H9 (cell line): ENCODE results near the gene TPM2. TPM values are rescaled to one million over a fixed set of nuclear protein-coding genes. Genes with fewer than 3 reads are reported as not detected.

Source experiments
- DNase-seq: peaks from one replicate; pipeline ENCODE4 v3.0.0-alpha.2; 2017
- H2AFZ ChIP-seq: one replicate; pipeline ENCODE4 v1.6.1; 2013; ENCODE audit warnings: mild to moderate bottlenecking, low read length, control low read depth, moderate library complexity
- H2AK5ac ChIP-seq: 2 replicates; pipeline ENCODE4 v1.6.1; 2013; ENCODE audit warnings: low read length, control low read depth, mixed read lengths; ENCODE audit not compliant: insufficient read length
- H2BK120ac ChIP-seq: one replicate; pipeline ENCODE4 v1.6.1; 2013; ENCODE audit warnings: low read depth, mild to moderate bottlenecking, low read length, control low read depth, inconsistent platforms; ENCODE audit not compliant: poor library complexity, severe bottlenecking
- H2BK12ac ChIP-seq: 2 replicates; pipeline ENCODE4 v1.6.1; 2013; ENCODE audit warnings: low read length, control low read depth, mixed read lengths, low read depth; ENCODE audit not compliant: insufficient read length
- H2BK15ac ChIP-seq: 2 replicates; pipeline ENCODE4 v1.6.1; 2013; ENCODE audit warnings: low read depth, low read length, control low read depth
- H2BK20ac ChIP-seq: one replicate; pipeline ENCODE4 v1.6.1; 2013; ENCODE audit warnings: low read depth, mild to moderate bottlenecking, low read length, control low read depth, inconsistent platforms; ENCODE audit not compliant: poor library complexity, severe bottlenecking
- H2BK5ac ChIP-seq: 2 replicates; pipeline ENCODE4 v1.6.1; 2013; ENCODE audit warnings: low read length, control low read depth, mixed read lengths; ENCODE audit not compliant: insufficient read length
- H3K14ac ChIP-seq: 2 replicates; pipeline ENCODE4 v1.6.1; 2013; ENCODE audit warnings: low read length, control low read depth; ENCODE audit not compliant: insufficient read depth
- H3K18ac ChIP-seq: 2 replicates; pipeline ENCODE4 v1.6.1; 2013; ENCODE audit warnings: low read depth, mild to moderate bottlenecking, mixed read lengths, low read length, control low read depth; ENCODE audit not compliant: insufficient read length
- H3K23ac ChIP-seq: 2 replicates; pipeline ENCODE4 v1.6.1; 2013; ENCODE audit warnings: low read length, control low read depth, mixed read lengths, low read depth; ENCODE audit not compliant: insufficient read length
- H3K23me2 ChIP-seq: 2 replicates; pipeline ENCODE4 v1.6.1; 2013; ENCODE audit warnings: low read depth, mild to moderate bottlenecking, mixed read lengths, low read length, control low read depth; ENCODE audit not compliant: insufficient read length, poor library complexity, severe bottlenecking
- H3K27ac ChIP-seq: 2 replicates; pipeline ENCODE4 v1.5.1; 2013; ENCODE audit warnings: low read length, control low read depth, mixed read lengths, low read depth; ENCODE audit not compliant: insufficient read length
- H3K27me3 ChIP-seq: 2 replicates; pipeline ENCODE4 v1.6.1; 2013; ENCODE audit warnings: low read length, control low read depth, inconsistent platforms; ENCODE audit not compliant: insufficient read depth
- H3K4ac ChIP-seq: 2 replicates; pipeline ENCODE4 v1.6.1; 2013; ENCODE audit warnings: low read depth, mild to moderate bottlenecking, control low read depth, inconsistent platforms, low read length, moderate library complexity
- H3K4me1 ChIP-seq: 2 replicates; pipeline ENCODE4 v1.6.1; 2013; ENCODE audit warnings: low read length, control low read depth, inconsistent platforms; ENCODE audit not compliant: insufficient read depth
- H3K4me2 ChIP-seq: 2 replicates; pipeline ENCODE4 v1.6.1; 2013; ENCODE audit warnings: low read length, control low read depth, mixed read lengths; ENCODE audit not compliant: insufficient read length, insufficient read depth
- H3K56ac ChIP-seq: 2 replicates; pipeline ENCODE4 v1.6.1; 2013; ENCODE audit warnings: low read depth, mild to moderate bottlenecking, mixed read lengths, low read length, control low read depth; ENCODE audit not compliant: insufficient read length
- H3K79me1 ChIP-seq: 2 replicates; pipeline ENCODE4 v1.6.1; 2013; ENCODE audit warnings: low read depth, mild to moderate bottlenecking, moderate library complexity, low read length, control low read depth, inconsistent platforms; ENCODE audit not compliant: insufficient read depth, poor library complexity, severe bottlenecking
- H3K79me2 ChIP-seq: 2 replicates; pipeline ENCODE4 v1.6.1; 2013; ENCODE audit warnings: low read length, control low read depth, inconsistent platforms; ENCODE audit not compliant: insufficient read depth
- H3K9ac ChIP-seq: 2 replicates; pipeline ENCODE4 v1.6.1; 2013; ENCODE audit warnings: low read length, control low read depth, mixed read lengths; ENCODE audit not compliant: insufficient read length; ENCODE audit errors: extremely low read depth
- H3K9me3 ChIP-seq: one replicate; pipeline ENCODE4 v1.6.1; 2013; ENCODE audit warnings: low read depth, low read length, inconsistent platforms; ENCODE audit not compliant: control insufficient read depth
- H3T11ph ChIP-seq: one replicate; pipeline ENCODE4 v1.6.1; 2013; ENCODE audit warnings: mild to moderate bottlenecking, low read length, control low read depth, inconsistent platforms
- H4K20me1 ChIP-seq: one replicate; pipeline ENCODE4 v1.6.1; 2013; ENCODE audit not compliant: control insufficient read depth, insufficient read length, insufficient read depth
- H4K5ac ChIP-seq: 2 replicates; pipeline ENCODE4 v1.6.1; 2013; ENCODE audit warnings: low read depth, mild to moderate bottlenecking, mixed read lengths, low read length, control low read depth; ENCODE audit not compliant: insufficient read length
- H4K8ac ChIP-seq: replicated peaks from 2 replicates; pipeline ENCODE4 v1.6.1; 2013; ENCODE audit warnings: low read length, control low read depth, mixed read lengths, low read depth; ENCODE audit not compliant: insufficient read length
- H4K91ac ChIP-seq: 2 replicates; pipeline ENCODE4 v1.6.1; 2013; ENCODE audit warnings: low read depth, mild to moderate bottlenecking, moderate library complexity, mixed read lengths, low read length, control low read depth; ENCODE audit not compliant: insufficient read length
- H3K27ac Mint-ChIP-seq, 3 experiments: 2 replicates in 2 of 3; 3 replicates in 1 of 3; pipeline ENCODE4 v1.8.0; 2020 to 2021; ENCODE audit warnings: mixed read lengths in 3 of 3, mild to moderate bottlenecking in 1 of 3, moderate library complexity in 1 of 3
- H3K27me3 Mint-ChIP-seq: 2 replicates; pipeline ENCODE4 v1.8.0; 2021; ENCODE audit warnings: low read depth, mild to moderate bottlenecking, moderate library complexity, mixed read lengths
- H3K36me3 Mint-ChIP-seq, 3 experiments: 2 replicates in 2 of 3; 3 replicates in 1 of 3; pipeline ENCODE4 v1.8.0; 2020 to 2021; ENCODE audit warnings: low read depth in 3 of 3, mixed read lengths in 3 of 3; ENCODE audit not compliant: insufficient read depth in 1 of 3
- H3K4me1 Mint-ChIP-seq, 2 experiments: 2 replicates each; pipeline ENCODE4 v1.8.0; 2020; ENCODE audit warnings: mixed read lengths in 2 of 2
- H3K4me3 Mint-ChIP-seq, 2 experiments: 2 replicates in 1 of 2; 3 replicates in 1 of 2; pipeline ENCODE4 v1.8.0; 2020 to 2021; ENCODE audit warnings: mild to moderate bottlenecking in 2 of 2, mixed read lengths in 2 of 2, moderate library complexity in 1 of 2
- H3K9me3 Mint-ChIP-seq, 2 experiments: 2 replicates in 1 of 2; 3 replicates in 1 of 2; pipeline ENCODE4 v1.8.0; 2020; ENCODE audit warnings: mild to moderate bottlenecking in 2 of 2, mixed read lengths in 2 of 2, moderate library complexity in 1 of 2
- WGBS: extraction: QIAGEN DNeasy Blood & Tissue Kit; methylation state at CpG from one replicate; pipeline ENCODE4 v1.1.7; 2013; ENCODE audit warnings: missing lambda C conversion rate, low lambda C conversion rate, mixed read lengths; ENCODE audit not compliant: insufficient read length; ENCODE audit errors: extremely low coverage; 5-methylcytosine and 5-hydroxymethylcytosine counted together
- total RNA-seq: library from RNA; stranded (reverse); gene quantifications from 2 replicates; pipeline ENCODE4 v1.2.1, GENCODE V29; 2021
- TF ChIP-seq, protein P1 (sequence below): fragments of 200-600 bp; sonication (generic); conservative IDR thresholded peaks from 3 replicates; pipeline ENCODE4 v1.8.0; 2021; ENCODE audit warnings: antibody characterized with exemption, mild to moderate bottlenecking

The TPM2 gene
- total RNA-seq, 1 experiment from 2014 or later: 225 TPM

DNA sequence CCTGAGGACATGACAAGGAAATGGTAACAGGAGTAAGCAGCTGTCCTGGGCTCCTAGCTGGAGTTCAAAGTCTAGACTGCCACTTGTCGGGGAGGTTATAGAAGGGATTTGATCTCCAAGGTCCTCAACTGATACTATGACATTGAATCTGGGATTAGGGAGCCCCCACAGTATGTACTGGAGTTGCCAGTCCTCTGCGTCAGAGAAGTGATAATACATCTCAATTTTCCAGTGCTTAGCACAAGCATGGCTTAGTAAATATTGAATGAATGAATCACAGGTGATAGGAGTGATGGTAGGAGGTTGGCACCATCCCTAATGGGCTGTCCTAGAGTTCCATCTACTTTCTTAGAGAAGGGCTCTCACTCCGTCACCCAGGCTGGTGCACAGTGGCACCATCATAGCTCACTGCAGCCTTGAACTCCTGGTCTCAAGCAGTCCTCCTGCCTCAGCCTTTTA lies 6.2 kb upstream of the TPM2 start:
- Histone ChIP-seq H4K20me1 (no peaks in the 10 kb centered on the region), H3K18ac (no peak overlapping the region), H2BK5ac (no peak overlapping the region), H2BK15ac (no peak overlapping the region), H3K23ac (no peak overlapping the region), H2BK120ac (no peak overlapping the region), H4K8ac (no peak overlapping the region), H3K27me3 (no peaks in the 10 kb centered on the region), H3K14ac (no peak overlapping the region), H4K5ac (no peak overlapping the region), H3K4ac (no peak overlapping the region), H3K27ac (no peak overlapping the region), H2AFZ (no peak overlapping the region), H3K56ac (no peak overlapping the region), H3K79me2 (no peaks in the 10 kb centered on the region), H2AK5ac (no peak overlapping the region), H3K9me3 (no peaks in the 10 kb centered on the region), H3K79me1 (no peaks in the 10 kb centered on the region), H3K9ac (no peak overlapping the region), H3K23me2 (no peaks in the 10 kb centered on the region), H3K4me1 (no peaks in the 10 kb centered on the region), H2BK12ac (no peak overlapping the region), H2BK20ac (no peak overlapping the region), H3T11ph (no peak overlapping the region), H3K4me2 (no peak overlapping the region), H4K91ac (no peak overlapping the region)
- H3K4me3 Mint-ChIP-seq: no peak overlapping the region
- no CpG with 5 or more reads among the region's 3 CpGs for WGBS
- no peak for DNase-seq
- H3K36me3 Mint-ChIP-seq: peaks cover 2 to 12% (median 5%) of the 10 kb centered on the region in 3 experiments
- TF ChIP-seq, protein P1, sequence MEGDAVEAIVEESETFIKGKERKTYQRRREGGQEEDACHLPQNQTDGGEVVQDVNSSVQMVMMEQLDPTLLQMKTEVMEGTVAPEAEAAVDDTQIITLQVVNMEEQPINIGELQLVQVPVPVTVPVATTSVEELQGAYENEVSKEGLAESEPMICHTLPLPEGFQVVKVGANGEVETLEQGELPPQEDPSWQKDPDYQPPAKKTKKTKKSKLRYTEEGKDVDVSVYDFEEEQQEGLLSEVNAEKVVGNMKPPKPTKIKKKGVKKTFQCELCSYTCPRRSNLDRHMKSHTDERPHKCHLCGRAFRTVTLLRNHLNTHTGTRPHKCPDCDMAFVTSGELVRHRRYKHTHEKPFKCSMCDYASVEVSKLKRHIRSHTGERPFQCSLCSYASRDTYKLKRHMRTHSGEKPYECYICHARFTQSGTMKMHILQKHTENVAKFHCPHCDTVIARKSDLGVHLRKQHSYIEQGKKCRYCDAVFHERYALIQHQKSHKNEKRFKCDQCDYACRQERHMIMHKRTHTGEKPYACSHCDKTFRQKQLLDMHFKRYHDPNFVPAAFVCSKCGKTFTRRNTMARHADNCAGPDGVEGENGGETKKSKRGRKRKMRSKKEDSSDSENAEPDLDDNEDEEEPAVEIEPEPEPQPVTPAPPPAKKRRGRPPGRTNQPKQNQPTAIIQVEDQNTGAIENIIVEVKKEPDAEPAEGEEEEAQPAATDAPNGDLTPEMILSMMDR: no peak
- no peaks in the 10 kb centered on the region; the same call in 1 of the 2 replicates for H3K27me3 Mint-ChIP-seq
- H3K9me3 Mint-ChIP-seq: peaks cover 0 to 2% of the 10 kb centered on the region in 2 experiments; a peak in 1 of 5 replicates
- H3K4me1 Mint-ChIP-seq: peaks cover 6 to 9% of the 10 kb centered on the region in 2 experiments
- no peak overlapping the region for H3K27ac Mint-ChIP-seq
